HCT116 (cell line): Measurements from ENCODE around the gene STAT6.
"Not testable (repeated sequence)": the region's sequence is repeated elsewhere in the genome, so short reads cannot be mapped to it uniquely, and the experiment has no call there.

Experiments
- CTCF ChIP-seq, 3 experiments: fragments of 200-600 bp in 1 of 3; sonication (generic) in 1 of 3; IDR thresholded peaks in 2 of 3; conservative IDR thresholded peaks in 1 of 3; 2 replicates each; pipeline ENCODE4 v1.5.1; 2012 to 2017; ENCODE audit warnings: low read depth in 2 of 3, low read length in 2 of 3, antibody characterized with exemption in 1 of 3, borderline replicate concordance in 1 of 3, control low read depth in 1 of 3, mild to moderate bottlenecking in 1 of 3, mixed read lengths in 1 of 3, mixed run types in 1 of 3, moderate library complexity in 1 of 3; ENCODE audit not compliant: insufficient read depth in 1 of 3
- EZH2 ChIP-seq: fragments of 200-600 bp; sonication (generic); IDR thresholded peaks from 2 replicates; pipeline ENCODE4 v1.6.1; 2017; ENCODE audit warnings: antibody characterized with exemption, mixed run types
- FOSL1 ChIP-seq: IDR thresholded peaks from 2 replicates; pipeline ENCODE4 v1.6.1; 2012; ENCODE audit warnings: low read depth
- POLR2A ChIP-seq: IDR thresholded peaks from 2 replicates; pipeline ENCODE4 v1.7.0; 2011; ENCODE audit warnings: borderline replicate concordance; ENCODE audit not compliant: insufficient read depth, insufficient read length; ENCODE audit errors: extremely low read depth
- POLR2AphosphoS5 ChIP-seq: IDR thresholded peaks from 2 replicates; pipeline ENCODE4 v1.6.1; 2011; ENCODE audit warnings: mild to moderate bottlenecking, low read depth, low read length, moderate library complexity
- RAD21 ChIP-seq: IDR thresholded peaks from 2 replicates; pipeline ENCODE4 v1.6.1; 2012; ENCODE audit warnings: low read depth, mild to moderate bottlenecking
- SRF ChIP-seq: IDR thresholded peaks from 2 replicates; pipeline ENCODE4 v1.6.1; 2012; ENCODE audit warnings: low read depth
- ZFX ChIP-seq: fragments of 450-650 bp; IDR thresholded peaks from 2 replicates; pipeline ENCODE4 v1.6.1; 2017

- TF ChIP-seq ZFX; EZH2; RAD21; CTCF (IDR thresholded peaks at IDR 0.05 in 2 of 3, conservative IDR thresholded peaks at IDR 0.05 in 1 of 3; ENCODE audit: borderline replicate concordance in 1 of 3, insufficient read depth in 1 of 3, low read depth in 2 of 3, low read length in 2 of 3); SRF; POLR2AphosphoS5; FOSL1; POLR2A: not testable (repeated sequence)
Measured at GRCh38 chr12:57120718-57121117, 9.6 kb upstream of the STAT6 start.
